HG03064 (cell line): ENCODE data around the gene TSC1.

Experiments
- ATAC-seq: cut with Tn5 transposase; IDR thresholded peaks from one replicate; pipeline ENCODE4 v1.9.1; 2021; ENCODE audit warnings: low read depth; ENCODE audit not compliant: unreplicated experiment

Gene TSC1

DNA sequence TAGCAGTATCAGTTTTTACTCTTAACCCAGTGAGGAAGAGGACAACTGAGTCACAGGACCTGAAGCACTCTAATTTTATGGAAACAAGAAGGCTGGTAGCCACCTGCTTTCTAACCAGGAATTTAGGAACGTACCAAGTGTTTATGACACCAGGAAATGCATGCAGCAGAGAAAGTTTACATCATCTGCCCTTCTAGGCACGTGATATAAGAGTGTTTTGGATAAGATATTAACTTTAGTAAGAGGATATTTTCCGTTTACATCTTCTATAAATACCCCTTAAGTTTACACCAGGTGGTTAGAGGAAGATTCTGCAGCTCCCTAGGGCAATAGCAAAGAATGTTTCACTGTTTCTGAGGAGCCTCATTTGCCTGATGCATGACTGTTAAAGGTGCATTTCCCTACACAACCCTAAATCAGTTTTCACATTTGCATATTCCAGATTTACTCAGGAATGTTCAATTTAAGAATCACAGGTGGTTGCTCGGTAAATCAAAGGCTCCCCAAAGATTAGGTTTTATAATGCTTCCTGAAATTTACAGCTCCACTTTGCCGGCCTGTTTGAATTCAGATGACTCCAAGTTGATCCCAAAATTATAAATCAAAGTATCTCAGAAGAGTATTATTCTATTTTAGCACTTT lies 1.8 kb downstream of the TSC1 start:
- ATAC-seq: no peak

DNA sequence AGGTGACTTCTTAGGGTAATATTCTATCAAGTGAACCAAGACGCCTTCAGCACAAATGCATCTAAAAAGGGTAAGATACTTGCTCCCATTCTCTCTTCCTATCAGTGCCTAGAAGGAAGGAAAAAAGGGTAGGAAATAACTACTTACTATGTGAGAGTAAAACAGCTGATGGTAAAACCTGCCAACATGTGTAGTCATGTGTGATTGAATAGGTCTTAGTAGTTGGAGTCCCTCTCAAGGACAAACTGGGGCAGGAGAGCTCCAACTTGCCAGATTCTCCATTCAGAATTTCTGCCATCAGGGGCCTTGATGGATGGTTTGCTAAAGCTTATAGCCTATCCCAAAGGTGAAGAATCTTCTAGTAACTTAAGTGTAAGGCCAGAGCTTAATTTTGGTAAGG lies 5.2 kb downstream of the TSC1 start:
- ATAC-seq: no peak

DNA sequence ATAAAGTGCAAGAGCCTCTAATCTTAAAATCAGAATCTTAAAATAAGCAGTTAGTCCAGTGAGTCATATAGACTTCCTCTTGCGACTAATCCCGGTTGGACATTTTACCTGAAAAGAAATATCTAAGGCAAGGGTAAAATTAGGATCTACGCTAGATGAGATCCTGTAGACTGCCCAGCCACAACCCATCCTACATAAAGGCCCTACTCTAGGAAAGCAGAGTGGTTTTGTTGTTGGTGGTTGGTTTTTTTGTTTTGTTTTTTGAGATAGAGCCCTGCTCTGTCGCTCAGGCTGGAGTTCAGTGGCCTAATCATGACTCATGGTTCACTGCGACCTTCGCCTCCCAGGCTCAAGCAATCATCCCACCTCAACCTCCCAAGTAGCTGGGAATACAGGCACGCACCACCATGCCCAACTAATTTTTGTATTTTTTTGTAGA lies 6.9 kb downstream of the TSC1 start:
- ATAC-seq: no peak

DNA sequence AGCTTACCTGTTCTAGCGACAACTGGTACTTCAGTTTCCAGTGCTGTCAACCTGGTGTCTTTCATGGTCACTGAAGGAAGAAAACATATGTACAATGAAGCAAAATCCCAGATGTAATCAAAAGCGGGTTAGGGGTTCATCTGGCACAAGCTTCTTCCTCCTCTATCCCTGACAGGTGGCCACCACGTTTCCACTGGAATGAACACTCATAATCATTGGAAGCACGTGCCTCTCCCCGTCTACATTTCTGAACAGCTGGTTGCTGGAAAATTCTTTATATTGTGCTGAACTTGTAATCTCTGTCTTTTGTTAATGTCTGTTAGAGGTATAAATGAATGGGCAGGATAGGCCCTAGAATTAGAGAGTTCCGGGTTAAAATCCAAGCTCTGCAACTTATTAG lies 9.4 kb downstream of the TSC1 start:
- ATAC-seq: no peak

DNA sequence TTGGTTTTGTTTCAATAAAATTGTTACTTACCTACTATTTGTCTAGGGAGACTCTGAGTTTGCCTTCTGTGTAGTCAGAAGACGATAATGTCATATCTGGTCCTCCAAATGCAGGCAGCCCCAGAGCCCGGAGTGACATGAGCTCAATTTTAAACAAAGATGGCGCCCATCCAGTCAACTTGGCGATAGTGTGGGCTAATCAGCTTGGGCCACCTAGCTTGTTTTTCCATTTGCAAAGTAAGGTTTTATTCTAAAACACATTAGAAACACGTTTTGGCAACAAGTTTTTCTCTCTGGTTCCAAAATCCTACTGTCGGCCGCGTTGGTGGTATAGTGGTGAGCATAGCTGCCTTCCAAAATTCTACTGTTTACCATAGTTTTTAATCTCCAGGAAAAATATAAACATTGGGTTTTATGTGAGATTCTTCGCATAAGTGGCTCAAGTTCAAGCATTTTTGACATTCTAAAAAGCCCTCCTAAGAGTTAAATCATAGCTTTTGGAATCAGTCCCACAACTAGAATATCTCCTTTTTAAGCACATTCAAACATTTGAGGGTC lies 13.2 kb downstream of the TSC1 start:
- ATAC-seq: no peak

DNA sequence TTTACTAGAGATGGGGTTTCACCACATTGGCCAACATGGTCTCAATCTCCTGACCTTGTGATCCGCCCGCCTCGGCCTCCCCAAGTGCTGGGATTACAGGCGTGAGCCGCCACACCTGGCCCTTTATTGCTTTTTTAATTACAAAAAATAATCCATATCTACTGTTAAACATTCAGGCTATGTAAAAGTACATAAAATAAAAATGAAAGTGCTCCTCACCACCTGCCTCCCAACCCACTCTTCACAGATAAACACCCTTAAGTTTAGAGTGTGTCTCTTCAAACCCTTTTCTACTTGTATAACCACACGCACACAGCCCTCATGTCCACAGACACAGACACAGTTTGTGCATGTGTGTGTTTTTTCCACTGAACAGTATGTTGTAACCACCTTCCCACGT lies 16.7 kb downstream of the TSC1 start:
- no peak for ATAC-seq

DNA sequence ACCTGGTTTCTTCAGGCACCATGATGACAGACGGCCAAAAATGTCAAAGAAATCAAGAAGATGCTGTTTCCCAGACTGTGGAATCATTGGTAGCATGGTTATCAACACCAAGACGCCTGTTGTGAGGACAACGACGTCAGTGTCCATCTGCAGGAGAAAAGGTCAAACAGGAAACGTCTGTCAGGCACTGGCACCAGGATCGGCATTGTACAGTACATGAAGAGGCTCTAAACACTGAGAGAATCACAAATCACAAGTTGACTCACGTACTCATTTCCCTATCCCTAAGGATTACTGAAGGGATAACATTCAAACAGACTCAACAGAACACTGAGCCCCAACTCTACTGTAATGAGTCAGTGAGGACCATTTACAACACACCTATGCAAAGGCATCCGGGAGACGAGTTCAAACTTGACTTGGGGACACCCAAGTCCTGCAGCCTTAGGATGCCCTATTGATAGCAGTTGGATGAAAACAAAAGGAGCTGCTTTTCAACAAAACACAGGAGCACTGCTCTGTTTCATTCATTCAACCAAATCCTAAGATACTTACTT lies 21.0 kb downstream of the TSC1 start:
- no peak for ATAC-seq

DNA sequence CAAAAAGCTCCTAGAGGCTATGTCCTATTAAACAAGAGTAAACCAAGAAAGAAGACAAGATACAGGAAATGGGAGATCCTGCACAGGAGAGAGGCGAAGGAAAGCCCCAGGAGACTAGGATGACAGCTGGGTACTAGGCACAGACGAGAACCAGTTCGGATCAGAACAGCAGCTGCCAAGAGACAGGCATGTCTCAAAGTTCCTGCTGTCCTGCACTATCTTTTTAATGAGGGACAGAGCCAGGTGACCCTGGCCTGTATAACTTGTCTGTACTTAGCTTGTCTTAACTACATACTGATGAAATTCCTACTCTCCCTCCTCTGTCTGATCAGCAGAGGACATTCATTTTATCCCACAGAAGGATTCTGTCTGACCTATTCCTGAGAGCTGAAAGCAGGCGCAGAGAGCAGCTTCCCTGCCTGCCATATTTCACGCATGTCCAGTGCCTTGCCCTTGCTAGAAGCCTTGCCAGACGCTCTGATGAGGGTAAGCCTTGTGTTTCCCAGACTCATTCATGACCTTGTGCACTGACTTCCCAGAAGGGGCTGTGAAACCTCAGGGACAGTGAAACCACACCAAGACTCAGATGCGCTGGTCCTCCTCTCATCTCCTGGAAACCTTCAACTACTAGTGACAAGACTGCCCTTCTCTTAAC lies 24.7 kb downstream of the TSC1 start:
- ATAC-seq: no peak

DNA sequence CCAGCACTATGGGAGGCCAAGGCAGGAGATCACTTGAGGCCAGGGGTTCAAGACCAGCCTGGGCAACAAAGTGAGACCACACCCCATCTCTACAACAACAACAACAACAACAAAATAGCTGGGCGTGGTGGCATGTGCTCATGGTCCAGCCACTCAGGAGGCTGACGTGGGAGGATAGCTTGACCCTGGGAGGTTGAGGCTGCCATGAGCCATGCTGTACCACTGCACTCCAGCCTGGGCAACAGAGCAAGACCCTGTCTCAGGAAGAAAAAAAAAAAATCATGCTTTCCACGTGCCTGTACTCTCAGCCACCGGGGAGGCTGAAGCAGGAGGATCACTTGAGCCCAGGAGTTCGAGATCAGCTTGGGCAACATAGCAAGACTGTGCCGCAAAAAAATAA lies 29.5 kb downstream of the TSC1 start:
- ATAC-seq: no peak

DNA sequence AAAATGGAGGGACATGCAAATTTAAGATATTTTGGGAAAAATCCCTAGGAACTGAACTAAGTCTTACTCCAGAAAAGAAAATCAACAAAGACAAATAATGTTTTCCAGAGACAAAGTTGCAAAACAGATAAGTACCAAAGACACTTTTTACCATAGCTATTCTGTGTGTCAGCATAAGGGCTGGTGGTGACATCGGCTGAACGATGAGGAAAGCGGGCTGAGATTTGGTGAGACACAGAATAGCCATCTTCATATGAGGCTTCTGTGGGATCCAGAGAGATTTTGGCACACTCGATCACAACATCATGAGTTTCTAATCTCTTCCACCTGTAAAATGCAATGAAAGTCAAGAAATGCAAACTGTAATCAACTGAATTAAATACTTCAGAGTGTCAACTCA lies 32.3 kb downstream of the TSC1 start:
- no peak for ATAC-seq

DNA sequence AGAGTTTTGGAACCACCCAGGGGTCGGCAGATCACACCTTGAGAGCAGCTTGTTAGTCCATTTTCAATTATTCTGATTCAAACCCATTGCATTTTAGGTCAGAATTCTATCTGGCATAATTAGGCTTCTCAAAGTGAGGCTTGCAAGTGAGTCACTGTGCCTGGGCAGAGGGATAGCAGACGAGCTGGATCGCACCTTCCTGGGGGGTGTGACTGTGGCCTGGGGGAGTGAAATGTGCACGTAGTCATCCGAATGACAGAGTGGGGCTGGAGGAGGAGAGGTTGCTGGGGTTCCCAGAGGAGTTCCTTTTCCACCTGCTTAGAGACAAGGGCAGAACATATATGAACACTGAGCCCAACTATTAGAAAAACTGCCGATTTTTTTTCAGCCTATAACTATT lies 34.0 kb downstream of the TSC1 start:
- ATAC-seq: no peak

DNA sequence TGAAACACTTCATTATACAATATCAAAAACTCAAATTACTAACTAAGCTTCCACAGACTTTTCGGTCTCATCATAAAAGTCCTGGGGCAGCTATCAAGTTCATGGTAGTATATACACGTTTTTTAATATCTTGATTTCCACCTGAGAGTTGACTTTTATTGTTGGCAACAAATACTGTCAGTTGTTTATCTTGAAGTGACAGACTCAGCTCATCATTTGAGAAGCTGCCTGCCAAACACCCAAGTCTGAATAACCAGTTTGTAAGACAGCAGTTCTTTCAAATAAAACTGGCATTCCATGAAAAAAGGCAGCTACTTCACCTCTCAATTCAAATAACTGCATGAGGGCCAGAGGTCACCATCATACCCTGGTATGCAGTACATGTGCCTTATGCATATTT lies 35.1 kb downstream of the TSC1 start:
- no peak for ATAC-seq

DNA sequence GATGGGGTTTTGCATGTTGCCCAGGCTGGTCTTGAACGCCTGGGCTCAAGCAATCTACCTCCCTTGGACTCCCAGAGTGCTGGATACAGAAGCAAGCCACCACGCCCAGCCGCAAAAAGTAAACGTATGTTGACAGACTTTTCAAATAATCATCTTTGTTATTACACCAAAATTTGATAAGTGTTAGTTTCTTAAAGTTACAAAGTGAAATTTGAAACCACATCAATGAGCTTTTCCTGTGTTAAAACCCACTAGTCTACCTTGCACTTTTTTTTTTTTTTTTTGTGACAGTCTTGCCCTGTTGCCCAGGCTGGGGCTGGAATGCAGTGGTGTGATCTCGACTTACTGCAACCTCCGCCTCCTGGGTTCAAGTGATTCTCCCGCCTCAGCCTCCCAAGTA lies 35.8 kb downstream of the TSC1 start:
- no peak for ATAC-seq

DNA sequence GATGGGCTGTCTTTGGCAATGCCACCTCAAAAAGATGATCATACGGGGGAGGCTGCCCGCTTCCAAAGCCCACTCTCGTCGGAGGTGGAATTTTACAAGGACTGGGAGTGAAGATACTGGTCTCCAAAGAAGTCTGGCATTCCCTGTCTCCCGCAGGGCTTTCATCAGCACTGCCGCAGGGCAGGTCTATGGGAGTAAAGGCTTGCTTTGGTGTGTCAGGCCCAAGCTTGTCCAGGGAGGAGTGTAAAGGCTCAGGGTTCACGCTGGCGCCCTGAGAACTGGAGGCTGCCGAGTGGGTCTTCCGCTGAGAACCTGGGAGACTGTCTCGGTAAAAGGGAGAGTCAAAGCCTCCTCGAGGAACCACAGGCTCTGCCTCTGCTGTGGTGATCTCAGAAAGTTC lies 38.7 kb downstream of the TSC1 start:
- ATAC-seq: no peak

DNA sequence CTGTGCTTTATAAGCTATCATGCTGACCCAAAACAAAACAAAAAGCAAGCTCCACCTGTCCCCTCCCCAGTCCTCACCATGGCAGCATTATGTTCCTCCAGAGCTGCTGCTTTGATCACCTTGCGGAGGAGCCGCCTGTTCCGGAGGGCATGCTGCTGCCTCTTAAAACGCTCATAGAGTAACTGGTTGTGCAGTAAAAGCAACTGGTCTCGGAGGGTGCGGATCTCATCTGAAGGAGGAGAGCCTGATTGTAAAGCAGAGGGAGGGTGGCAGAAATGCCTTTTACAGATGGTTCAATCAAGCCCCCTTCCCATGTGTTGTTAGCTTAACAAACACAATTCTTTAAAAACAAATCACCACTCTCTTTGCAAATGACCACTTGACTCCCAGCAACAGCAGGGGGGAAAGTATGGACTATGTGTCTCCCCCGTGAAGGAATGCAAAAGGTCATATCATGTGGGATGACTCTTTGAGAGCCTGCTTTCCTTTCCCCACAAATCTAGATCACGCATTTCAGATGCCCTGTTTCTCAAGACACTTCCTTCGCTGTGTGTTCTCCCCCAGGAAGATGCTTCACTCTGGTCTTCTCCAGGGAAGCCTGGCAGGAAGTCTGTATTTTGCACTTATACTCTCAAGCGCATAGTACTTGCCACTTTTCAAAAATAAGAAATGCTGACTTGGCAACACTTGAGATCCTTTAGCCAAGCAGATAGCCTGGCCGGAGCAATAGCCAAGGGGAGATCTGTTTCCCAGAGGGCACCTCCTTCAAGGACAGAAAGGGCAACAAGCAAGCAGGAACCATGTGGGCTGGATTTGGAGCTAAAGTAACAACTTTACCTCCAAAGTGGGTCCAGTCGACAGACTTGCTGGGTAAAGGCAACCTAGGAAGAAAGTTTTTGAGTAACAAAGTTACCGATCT lies 40.6 kb downstream of the TSC1 start:
- no peak for ATAC-seq

DNA sequence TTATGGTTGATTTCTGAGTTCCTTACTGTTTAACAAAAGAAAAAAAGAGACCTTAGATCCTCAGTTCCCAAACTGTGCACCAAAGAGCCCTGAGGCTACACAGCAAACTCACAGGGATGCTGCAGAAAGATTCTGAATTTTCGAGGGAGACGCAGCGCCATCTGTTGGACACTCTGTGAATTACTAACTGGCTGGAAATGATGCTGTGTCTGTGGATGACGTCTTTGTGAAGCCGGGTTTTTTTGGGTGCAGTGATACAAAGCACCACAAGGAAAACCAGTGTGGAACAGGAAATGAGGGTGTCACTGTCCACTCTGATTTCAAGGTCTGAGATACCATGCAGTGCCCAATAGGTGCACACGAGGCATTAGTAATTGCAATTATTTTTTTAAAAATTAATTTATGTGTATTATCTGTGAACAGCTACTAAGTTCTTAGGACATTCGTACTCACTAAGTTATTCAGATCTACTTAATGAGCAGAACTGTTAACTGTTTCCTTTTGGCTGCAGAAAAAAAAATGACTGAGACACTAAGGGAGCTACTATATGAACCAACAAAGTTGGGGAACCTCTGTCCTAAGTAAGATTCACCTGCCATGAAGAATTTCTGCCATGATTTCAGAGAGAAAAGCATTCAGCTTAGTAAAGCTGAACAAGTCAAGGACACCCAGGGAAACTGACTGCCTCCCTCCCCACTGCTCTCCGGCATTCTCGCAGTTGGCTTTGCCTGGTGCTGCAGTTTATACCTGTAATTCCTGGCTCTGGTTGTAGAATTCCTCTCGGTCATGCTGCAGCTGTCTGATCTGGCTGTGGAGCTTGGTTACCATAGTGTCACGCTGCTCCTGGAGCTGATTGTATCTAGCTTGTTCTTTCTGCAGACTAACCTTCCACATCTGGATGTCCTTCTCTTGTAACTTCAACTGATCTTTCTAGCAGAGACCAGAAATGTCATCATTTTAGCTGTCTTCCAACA lies 42.3 kb downstream of the TSC1 start:
- ATAC-seq: no peak

DNA sequence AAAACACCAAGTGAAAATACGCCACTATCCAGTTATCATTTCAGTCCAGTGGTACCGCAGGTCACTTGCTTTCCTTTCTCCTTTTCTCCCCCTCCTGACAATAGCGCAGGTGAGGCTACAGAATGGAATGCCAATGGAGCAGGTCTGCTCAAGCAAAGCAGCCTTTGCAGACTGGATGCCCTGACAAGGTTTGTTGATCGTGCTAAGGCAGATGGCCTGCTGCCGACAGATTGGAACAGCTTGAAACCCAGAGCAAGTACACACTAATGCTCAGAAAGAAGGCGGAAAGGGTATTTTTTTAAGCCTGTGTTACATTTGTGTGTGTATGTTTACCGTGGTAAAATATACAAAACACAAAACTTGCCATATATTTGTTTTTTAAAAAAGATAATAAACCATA lies 46.4 kb downstream of the TSC1 start:
- ATAC-seq: no peak

DNA sequence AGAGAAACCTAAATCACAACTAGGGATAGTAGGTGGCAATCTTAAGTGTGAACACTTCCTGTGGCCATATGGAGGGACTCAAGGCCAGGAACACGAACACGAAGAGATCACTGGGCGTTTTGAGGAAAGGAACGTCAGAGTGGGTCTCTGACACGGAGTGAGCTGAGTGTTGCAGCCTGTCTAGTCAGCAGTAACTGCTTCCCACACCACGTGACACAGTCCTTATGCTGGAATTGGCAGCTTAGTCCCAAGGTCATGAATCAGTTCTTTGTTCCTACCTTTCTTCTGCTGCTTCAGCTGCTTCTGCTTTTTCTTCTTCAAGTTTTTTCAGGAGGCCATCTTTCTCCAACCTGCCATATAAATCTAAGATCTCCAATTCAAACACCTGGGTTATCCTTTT lies 47.5 kb downstream of the TSC1 start:
- ATAC-seq: no peak

DNA sequence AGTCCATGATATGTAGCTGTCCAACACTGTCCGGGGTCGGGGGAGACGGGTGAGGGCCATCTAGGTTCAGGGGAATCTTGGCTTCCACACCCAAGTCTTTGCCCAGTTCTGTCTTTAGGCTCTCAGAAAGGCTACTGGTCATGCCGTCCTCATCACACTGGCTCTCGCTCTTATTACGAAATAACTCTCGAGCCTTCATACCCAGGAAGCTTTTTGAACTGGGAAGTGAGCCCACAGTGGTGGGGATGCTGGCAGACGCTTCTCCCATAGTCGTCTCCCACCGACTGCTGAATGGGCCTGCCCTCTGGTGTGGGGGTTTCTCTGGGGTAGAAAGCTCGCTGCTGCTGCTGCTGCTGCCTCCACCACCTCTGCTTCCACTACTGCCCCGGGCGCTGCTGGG lies 48.2 kb downstream of the TSC1 start:
- no peak for ATAC-seq
